T1000 (cell line): ENCODE results near the gene PLIN3.
A peak's percentile ranks its signal among the peaks of the same experiment; 100 is the strongest.
"Not testable (repeated sequence)": the region's sequence is repeated elsewhere in the genome, so short reads cannot be mapped to it uniquely, and the experiment has no call there.

Experiments
- DNase-seq: peaks from one replicate; lab custom pipeline; 2025; ENCODE audit warnings: mixed read lengths; lab: John Stamatoyannopoulos, UW

The PLIN3 gene

GRCh38 chr19:4847190-4847973 lies 20.1 kb downstream of the PLIN3 start:
- no peak for DNase-seq

- DNase-seq = not testable (repeated sequence)
These were observed 21.5 kb downstream of the PLIN3 start for GRCh38 chr19:4845975-4846374.

- DNase-seq = no peak
These were observed 22.9 kb downstream of the PLIN3 start for GRCh38 chr19:4844348-4845179.

- DNase-seq = no peak
These were observed 23.9 kb downstream of the PLIN3 start for GRCh38 chr19:4843647-4843965.

GRCh38 chr19:4839192-4839591 lies 28.3 kb downstream of the PLIN3 start:
- DNase-seq = no peak

- DNase-seq = no peak
These were observed 34.7 kb downstream of the PLIN3 start for GRCh38 chr19:4832776-4833175.

- DNase-seq = not testable (repeated sequence)
These were observed 35.5 kb downstream of the PLIN3 start for GRCh38 chr19:4831979-4832340.

- DNase-seq = peak; percentile 52
These were observed 36.0 kb downstream of the PLIN3 start, which contains the start of gene TICAM1 for GRCh38 chr19:4831304-4831978. Gene TICAM1 (minus strand): TSS chr19:4831712. CDS start chr19:4818377, 13,335 bp downstream.

GRCh38 chr19:4830768-4831265 lies 36.6 kb downstream of the PLIN3 start:
- DNase-seq = no peak

GRCh38 chr19:4830332-4830731 lies 37.1 kb downstream of the PLIN3 start:
- no peak for DNase-seq

GRCh38 chr19:4829001-4829712 lies 38.3 kb downstream of the PLIN3 start:
- no peak for DNase-seq

GRCh38 chr19:4823577-4823976 lies 43.9 kb downstream of the PLIN3 start:
- no peak for DNase-seq

- not testable (repeated sequence) for DNase-seq
These were observed 45.1 kb downstream of the PLIN3 start for GRCh38 chr19:4822354-4822753.

- no peak for DNase-seq
These were observed 46.2 kb downstream of the PLIN3 start for GRCh38 chr19:4821265-4821664.

- no peak for DNase-seq
These were observed 49.8 kb downstream of the PLIN3 start for GRCh38 chr19:4817467-4818277.

GRCh38 chr19:4816950-4817278 lies 50.6 kb downstream of the PLIN3 start:
- DNase-seq = no peak

- no peak for DNase-seq
These were observed 51.1 kb downstream of the PLIN3 start for GRCh38 chr19:4816202-4816949.

GRCh38 chr19:4815426-4816201 lies 51.9 kb downstream of the PLIN3 start:
- peak; percentile 73 for DNase-seq

- no peak for DNase-seq
These were observed 52.6 kb downstream of the PLIN3 start for GRCh38 chr19:4814625-4815425.
